GM12892 (cell line): ENCODE results near the gene PPP2R2C.

ENCODE experiments used
- POLR2A ChIP-seq: IDR thresholded peaks from 2 replicates; pipeline ENCODE4 v1.6.1; 2011; ENCODE audit warnings: low read depth, low read length, control low read depth
- POLR2AphosphoS5 ChIP-seq: IDR thresholded peaks from 2 replicates; pipeline ENCODE4 v1.6.1; 2011; ENCODE audit warnings: low read depth, low read length, control low read depth

- no peak for TF ChIP-seq POLR2AphosphoS5
- TF ChIP-seq POLR2A: no peak
Measured at GRCh38 chr4:6474053-6474568, 1.7 kb upstream of the PPP2R2C start.
